SJCRH30 (cell line): Measurements from ENCODE around the gene PLD1. TPM values are rescaled to one million over a fixed set of nuclear protein-coding genes. Genes with fewer than 3 reads are reported as not detected.

ENCODE experiments used
- DNase-seq, 2 experiments: peaks; one replicate each; pipeline ENCODE4 v3.0.0-alpha.2; 2015 to 2020
- H3K27ac ChIP-seq: fragments of 250-450 bp; sonication (Bioruptor Pico); 2 replicates; pipeline ENCODE4 v1.5.1; 2020; ENCODE audit warnings: mild to moderate bottlenecking, moderate library complexity
- H3K27me3 ChIP-seq: fragments of 250-450 bp; sonication (Bioruptor Pico); 2 replicates; pipeline ENCODE4 v1.5.1; 2020; ENCODE audit warnings: mild to moderate bottlenecking, moderate library complexity
- H3K36me3 ChIP-seq: fragments of 250-450 bp; sonication (Bioruptor Pico); 2 replicates; pipeline ENCODE4 v1.5.1; 2020; ENCODE audit warnings: mild to moderate bottlenecking, moderate library complexity
- H3K4me1 ChIP-seq: fragments of 250-450 bp; sonication (Bioruptor Pico); 2 replicates; pipeline ENCODE4 v1.5.1; 2020; ENCODE audit warnings: mild to moderate bottlenecking, moderate library complexity
- H3K4me3 ChIP-seq: fragments of 250-450 bp; sonication (Bioruptor Pico); 2 replicates; pipeline ENCODE4 v1.5.1; 2020; ENCODE audit warnings: mild to moderate bottlenecking, moderate library complexity
- H3K9me3 ChIP-seq: fragments of 250-450 bp; sonication (Bioruptor Pico); replicated peaks from 2 replicates; pipeline ENCODE4 v1.5.1; 2020; ENCODE audit warnings: mild to moderate bottlenecking, moderate library complexity
- total RNA-seq: library from RNA; depleted of rRNA; stranded (reverse); fragments of >200 nt; shearing (Covaris generic); gene quantifications from 2 replicates; pipeline ENCODE4 v1.2.3, GENCODE V29; 2014

PLD1 gene
- total RNA-seq, 1 experiment from 2014 or later, result 5.2 TPM

- Histone ChIP-seq H3K27me3 (no peaks in the 10 kb centered on the region), H3K36me3 (no peaks in the 10 kb centered on the region), H3K27ac (no peak overlapping the region), H3K9me3 (peaks cover 6% of the 10 kb centered on the region; the same call in 1 of the 2 replicates), H3K4me1 (peaks cover 3% of the 10 kb centered on the region; the same call in 1 of the 2 replicates), H3K4me3 (no peak overlapping the region)
- no peak for DNase-seq
These were observed 3.7 kb upstream of the PLD1 start for GRCh38 chr3:171813897-171814460.

- peaks cover 6% of the 10 kb centered on the region; the same call in 1 of the 2 replicates for H3K9me3 ChIP-seq
- H3K4me1 ChIP-seq, result peaks cover 3% of the 10 kb centered on the region; the same call in 1 of the 2 replicates
- no peaks in the 10 kb centered on the region for H3K36me3 ChIP-seq
- H3K27me3 ChIP-seq, result no peaks in the 10 kb centered on the region
- no peak overlapping the region for H3K27ac ChIP-seq
- H3K4me3 ChIP-seq, result no peak overlapping the region
- DNase-seq, result no peak
These were observed 3.1 kb upstream of the PLD1 start for GRCh38 chr3:171813278-171813896.

GRCh38 chr3:171812811-171813210, 2.5 kb upstream of the PLD1 start:
- H3K4me1 ChIP-seq, result peaks cover 3% of the 10 kb centered on the region; the same call in 1 of the 2 replicates
- H3K36me3 ChIP-seq, result no peaks in the 10 kb centered on the region
- H3K27ac ChIP-seq, result no peak overlapping the region
- no peak overlapping the region for H3K4me3 ChIP-seq
- H3K27me3 ChIP-seq, result no peaks in the 10 kb centered on the region
- peaks cover 2% of the 10 kb centered on the region; the same call in 1 of the 2 replicates for H3K9me3 ChIP-seq
- DNase-seq, result no peak

GRCh38 chr3:171811913-171812335, 1.6 kb upstream of the PLD1 start:
- DNase-seq, result no peak
- H3K36me3 ChIP-seq, result no peaks in the 10 kb centered on the region
- no peak overlapping the region for H3K27ac ChIP-seq
- H3K4me3 ChIP-seq, result no peak overlapping the region
- H3K27me3 ChIP-seq, result no peaks in the 10 kb centered on the region
- peaks cover 3% of the 10 kb centered on the region; the same call in 1 of the 2 replicates for H3K4me1 ChIP-seq
- H3K9me3 ChIP-seq, result 0 out of 2 replicates have a peak, but pooled peaks cover 2% of the 10 kb centered on the region

- no peak for DNase-seq
- no peaks in the 10 kb centered on the region for H3K27me3 ChIP-seq
- peaks cover 3% of the 10 kb centered on the region; the same call in 1 of the 2 replicates for H3K4me1 ChIP-seq
- H3K4me3 ChIP-seq, result peak overlapping the region; percentile 64
- H3K9me3 ChIP-seq, result 0 out of 2 replicates have a peak, but pooled peaks cover 2% of the 10 kb centered on the region
- H3K36me3 ChIP-seq, result no peaks in the 10 kb centered on the region
- no peak overlapping the region for H3K27ac ChIP-seq
These were observed 1.1 kb upstream of the PLD1 start for GRCh38 chr3:171811295-171811912.

- no peaks in the 10 kb centered on the region for H3K27me3 ChIP-seq
- no peak for DNase-seq
- H3K36me3 ChIP-seq, result no peaks in the 10 kb centered on the region
- H3K4me3 ChIP-seq, result peak overlapping the region; percentile 64
- peak overlapping the region; percentile 49 for H3K27ac ChIP-seq
- H3K9me3 ChIP-seq, result 0 out of 2 replicates have a peak, but pooled peaks cover 2% of the 10 kb centered on the region
- peaks cover 3% of the 10 kb centered on the region; the same call in 1 of the 2 replicates for H3K4me1 ChIP-seq
These were observed 479 bp upstream of the PLD1 start for GRCh38 chr3:171810629-171811294.

- peak overlapping the region; percentile 49 for H3K27ac ChIP-seq
- H3K9me3 ChIP-seq, result no peaks in the 10 kb centered on the region
- no peaks in the 10 kb centered on the region for H3K27me3 ChIP-seq
- H3K4me1 ChIP-seq, result peaks cover 3% of the 10 kb centered on the region; the same call in 1 of the 2 replicates
- peak in 1 of 2 experiments; percentile 36 for DNase-seq
- H3K4me3 ChIP-seq, result peak overlapping the region; percentile 64
- no peaks in the 10 kb centered on the region for H3K36me3 ChIP-seq
These were observed 747 bp downstream of the PLD1 start for GRCh38 chr3:171809611-171809860.

- Histone ChIP-seq H3K4me1 (peaks cover 3% of the 10 kb centered on the region; the same call in 1 of the 2 replicates), H3K27me3 (no peaks in the 10 kb centered on the region), H3K4me3 (no peak overlapping the region), H3K36me3 (no peaks in the 10 kb centered on the region), H3K27ac (no peak overlapping the region), H3K9me3 (no peaks in the 10 kb centered on the region)
- no peak for DNase-seq
These were observed 2.5 kb downstream of the PLD1 start for GRCh38 chr3:171807806-171808205.

- no peaks in the 10 kb centered on the region for H3K9me3 ChIP-seq
- no peaks in the 10 kb centered on the region for H3K36me3 ChIP-seq
- H3K27ac ChIP-seq, result no peak overlapping the region
- DNase-seq, result no peak
- H3K4me1 ChIP-seq, result peaks cover 3% of the 10 kb centered on the region; the same call in 1 of the 2 replicates
- no peak overlapping the region for H3K4me3 ChIP-seq
- no peaks in the 10 kb centered on the region for H3K27me3 ChIP-seq
These were observed 3.1 kb downstream of the PLD1 start for GRCh38 chr3:171807129-171807675.

- H3K4me1 ChIP-seq, result peaks cover under 1% of the 10 kb centered on the region; the same call in 1 of the 2 replicates
- DNase-seq, result no peak
- no peaks in the 10 kb centered on the region for H3K27me3 ChIP-seq
- no peak overlapping the region for H3K4me3 ChIP-seq
- no peaks in the 10 kb centered on the region for H3K9me3 ChIP-seq
- H3K27ac ChIP-seq, result no peak overlapping the region
- H3K36me3 ChIP-seq, result no peaks in the 10 kb centered on the region
These were observed 3.8 kb downstream of the PLD1 start for GRCh38 chr3:171806200-171807128.

- Histone ChIP-seq H3K9me3 (no peaks in the 10 kb centered on the region), H3K36me3 (no peaks in the 10 kb centered on the region), H3K4me3 (no peak overlapping the region), H3K4me1 (no peaks in the 10 kb centered on the region), H3K27me3 (no peaks in the 10 kb centered on the region), H3K27ac (no peak overlapping the region)
- no peak for DNase-seq
These were observed 4.6 kb downstream of the PLD1 start for GRCh38 chr3:171805687-171806086.

- Histone ChIP-seq H3K27me3 (no peaks in the 10 kb centered on the region), H3K4me3 (no peak overlapping the region)
- no peak for DNase-seq
These were observed 5.5 kb downstream of the PLD1 start for GRCh38 chr3:171804618-171805389.

GRCh38 chr3:171803044-171803443, 7.2 kb downstream of the PLD1 start:
- DNase-seq, result no peak
- H3K4me3 ChIP-seq, result no peak overlapping the region
- no peaks in the 10 kb centered on the region for H3K36me3 ChIP-seq
- no peaks in the 10 kb centered on the region for H3K27me3 ChIP-seq
- no peaks in the 10 kb centered on the region for H3K4me1 ChIP-seq
- H3K9me3 ChIP-seq, result no peaks in the 10 kb centered on the region
- H3K27ac ChIP-seq, result no peak overlapping the region

More at GRCh38 chr3:171804618-171805389, 5.5 kb downstream of the PLD1 start:
- Histone ChIP-seq H3K9me3 (no peaks in the 10 kb centered on the region), H3K27ac (no peak overlapping the region), H3K4me1 (no peaks in the 10 kb centered on the region), H3K36me3 (no peaks in the 10 kb centered on the region)
